Right renal pelvis (tissue), 4 donors: Measurements from ENCODE around the gene RIC3. TPM values are rescaled to one million over a fixed set of nuclear protein-coding genes. Genes with fewer than 3 reads are reported as not detected.

Experiments
- DNase-seq, 4 donors: peaks; one replicate each; pipeline ENCODE4 v3.0.0-alpha.2; 2013; ENCODE audit warnings: low read depth in 4 of 4, low spot score in 3 of 4, missing footprints in 1 of 4
- polyA plus RNA-seq, 4 donors: library from polyadenylated mRNA; unstranded; fragments of 120-200 nt; gene quantifications; one replicate each; pipeline ENCODE4 v1.2.1, GENCODE V29; 2013; ENCODE audit not compliant: insufficient read length in 4 of 4

Gene RIC3
- polyA plus RNA-seq, 4 donors, result 10.7 to 18.7 (median 13.3) TPM

DNA sequence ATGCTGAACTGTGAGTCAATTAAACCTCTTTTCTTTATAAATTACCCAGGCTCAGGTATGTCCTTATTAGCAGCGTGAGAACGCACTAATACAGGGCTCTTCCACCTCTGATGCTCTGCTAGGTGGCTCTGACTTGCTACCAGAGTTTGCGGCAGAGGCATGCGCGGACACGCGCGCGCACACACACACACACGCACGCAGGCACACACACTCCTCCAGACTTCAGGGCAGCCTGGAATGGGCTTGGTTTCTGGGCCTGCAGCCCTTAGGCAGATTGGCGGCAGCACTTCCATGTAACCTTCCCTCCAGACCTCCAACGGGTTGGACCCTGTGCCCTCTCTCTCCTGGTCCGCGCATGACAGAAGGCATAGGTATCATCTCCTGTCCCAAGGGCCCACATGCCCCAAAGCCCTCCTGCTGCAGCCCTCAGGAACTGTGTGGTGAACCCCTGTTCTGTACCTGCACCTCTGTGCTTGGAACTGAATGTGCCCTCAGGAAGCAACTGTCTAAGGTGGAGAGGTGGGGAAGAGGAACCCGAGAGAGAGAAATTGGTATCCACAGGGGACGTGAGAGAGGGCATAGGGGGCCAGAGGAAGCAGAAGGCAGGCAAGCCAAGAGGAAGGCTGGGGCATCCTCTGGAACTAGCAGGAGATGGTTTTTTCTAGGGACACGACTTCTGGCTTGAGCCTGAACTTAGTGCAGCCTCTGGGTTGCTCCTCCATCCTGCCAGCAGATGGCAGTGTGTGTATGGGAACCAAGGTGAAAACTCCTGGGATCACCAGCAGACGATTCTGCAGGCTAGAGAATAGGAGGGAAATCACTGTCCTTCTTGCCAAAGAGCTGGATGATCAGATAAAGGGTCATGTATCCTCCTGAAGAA is 23.4 kb upstream of the RIC3 start:
- peak in 3 of 4 donors; percentile 38 to 53 (median 52) for DNase-seq

DNA sequence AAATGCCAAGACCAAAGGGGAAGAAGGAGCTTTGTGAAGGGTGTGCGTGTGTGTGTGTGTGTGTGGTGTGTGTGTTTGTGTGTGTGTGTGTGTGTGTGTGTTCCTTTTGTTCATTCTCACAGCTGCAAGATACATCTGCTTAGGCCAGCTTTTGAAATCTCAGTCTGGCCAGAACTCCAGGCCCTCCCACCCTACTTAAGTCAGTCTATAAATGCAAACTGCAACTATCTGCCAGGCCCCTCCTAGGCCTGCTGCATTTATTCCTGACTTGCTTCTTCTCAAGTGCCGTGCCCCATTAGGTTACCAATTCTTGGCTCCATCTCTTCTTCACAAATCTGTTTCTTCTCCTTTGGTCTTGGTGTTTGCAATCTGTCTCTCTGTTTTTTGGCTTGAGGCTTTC is 21.6 kb upstream of the RIC3 start:
- DNase-seq, result no peak

DNA sequence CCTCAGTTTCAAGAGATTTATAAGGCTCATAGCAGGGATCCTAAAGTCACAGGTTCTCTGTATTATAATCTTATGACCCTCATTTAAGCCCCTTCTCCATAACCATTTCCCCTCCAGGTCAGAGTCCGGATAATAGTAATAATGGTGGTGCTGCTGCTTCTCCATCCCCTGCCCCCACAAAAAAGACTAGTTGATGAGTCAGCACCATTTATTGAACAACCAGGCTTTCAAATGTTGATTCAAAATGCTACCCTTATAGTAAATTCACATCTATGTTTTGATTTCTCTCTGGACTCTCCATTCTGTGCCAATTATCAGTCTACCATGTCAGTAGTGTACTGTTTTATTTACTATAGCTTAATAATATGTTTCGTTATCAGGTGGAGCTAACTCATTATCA is 17.6 kb upstream of the RIC3 start:
- no peak for DNase-seq

DNA sequence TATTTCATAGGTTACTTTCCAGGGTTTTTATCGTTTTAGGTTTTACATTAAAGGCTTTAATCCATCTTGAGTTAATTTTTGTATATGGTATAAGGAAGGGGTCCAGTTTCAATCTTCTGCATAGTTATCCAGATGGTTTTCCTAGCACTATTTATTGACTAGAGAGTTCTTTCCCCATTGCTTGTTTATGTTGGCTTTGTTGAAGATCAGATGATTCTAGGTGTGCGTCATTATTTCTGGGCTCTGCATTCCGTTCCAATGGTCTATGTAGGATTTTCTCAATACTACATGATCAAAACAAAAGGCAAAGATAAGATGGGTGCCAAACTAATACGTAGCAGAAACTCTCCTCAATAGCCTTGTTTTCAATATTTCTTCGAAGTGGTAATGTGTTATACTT is 14.3 kb upstream of the RIC3 start:
- DNase-seq, result no peak

GRCh38 chr11:8180469-8180868 is 11.6 kb upstream of the RIC3 start:
- DNase-seq, result no peak

GRCh38 chr11:8178297-8178696 is 9.5 kb upstream of the RIC3 start:
- no peak for DNase-seq

DNA sequence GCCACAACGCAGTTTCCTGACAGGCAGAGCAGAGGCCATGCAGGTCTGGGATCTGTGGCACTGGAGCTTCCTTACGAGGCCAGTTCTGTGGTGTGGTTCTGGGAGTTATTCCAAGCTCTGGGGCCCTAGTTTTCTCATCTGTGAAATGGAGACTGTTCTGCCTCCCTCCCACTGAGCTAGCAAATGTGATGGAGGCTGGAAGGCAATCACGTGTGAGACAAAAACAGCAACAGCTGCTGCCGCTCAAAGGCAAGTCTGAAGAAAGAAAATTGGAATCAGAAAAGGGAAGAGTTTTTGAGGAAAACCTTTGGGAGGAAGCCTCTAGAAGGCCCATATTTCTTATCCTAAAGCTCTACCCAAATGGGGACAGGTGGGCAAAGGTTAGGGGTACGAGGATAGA is 8.3 kb upstream of the RIC3 start:
- no peak for DNase-seq

DNA sequence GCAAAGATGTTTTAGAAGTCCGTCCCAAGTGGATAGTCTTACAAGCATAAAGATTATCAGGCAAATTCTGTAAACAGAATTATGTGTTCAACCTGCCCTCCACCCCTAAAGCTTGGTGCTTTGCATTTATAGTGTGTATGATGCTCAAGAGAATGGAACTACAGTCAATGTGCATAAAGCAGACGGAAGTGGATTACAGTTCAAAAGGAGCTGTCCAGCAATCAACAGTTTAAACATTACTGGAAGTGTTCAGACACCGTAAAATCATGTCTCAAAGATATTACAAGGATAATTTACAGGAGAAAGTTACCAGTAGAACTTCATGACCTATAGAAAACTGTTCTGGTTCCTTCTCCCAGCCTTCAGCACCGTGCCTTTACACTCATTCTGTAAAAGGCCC is 1.0 kb downstream of the RIC3 start:
- DNase-seq, result peak in 1 of 4 donors; percentile 3

- DNase-seq, result no peak
Measured at GRCh38 chr11:8164746-8165145, 4.1 kb downstream of the RIC3 start.

- peak in 1 of 4 donors; percentile 41 for DNase-seq
Measured at GRCh38 chr11:8161627-8162304, 7.1 kb downstream of the RIC3 start.

DNA sequence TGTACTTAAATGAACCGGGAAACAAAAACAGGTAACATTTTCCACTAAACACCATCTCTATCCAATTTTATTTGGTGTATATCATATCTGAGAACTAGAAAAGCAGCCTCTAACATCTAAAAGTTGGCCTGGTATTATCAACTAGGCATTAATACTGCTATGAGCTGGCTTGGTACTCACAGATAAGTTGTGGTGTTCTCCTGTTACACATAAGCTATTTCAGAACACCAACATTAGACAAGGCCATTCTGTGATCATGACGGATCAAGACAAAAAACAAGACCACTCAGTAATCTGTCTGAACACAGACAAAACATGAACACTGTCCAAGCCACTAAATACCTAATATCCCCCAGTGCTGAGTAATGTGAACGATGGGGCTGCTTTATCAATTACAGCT is 11.9 kb downstream of the RIC3 start:
- no peak for DNase-seq

GRCh38 chr11:8149726-8150125 is 19.1 kb downstream of the RIC3 start:
- DNase-seq, result no peak

DNA sequence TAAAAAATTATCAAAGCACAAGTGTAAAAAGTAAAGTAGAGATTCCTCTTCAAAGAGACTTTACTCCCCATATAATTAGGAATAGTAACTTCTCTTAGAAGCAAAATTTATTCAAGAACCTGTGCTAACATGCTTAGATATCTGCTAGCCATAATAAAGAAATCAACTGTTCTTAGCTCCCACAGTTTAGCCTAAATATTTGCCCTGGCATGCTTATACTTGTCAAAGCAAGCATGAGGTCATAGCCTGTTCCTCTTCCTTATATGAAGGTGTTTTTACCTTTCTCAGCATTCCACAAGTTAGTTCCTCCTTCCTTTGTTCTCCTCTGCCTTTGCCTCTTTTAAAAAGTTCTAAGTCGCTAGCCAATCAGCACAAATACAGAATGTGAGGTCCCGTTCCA is 30.3 kb downstream of the RIC3 start:
- no peak for DNase-seq

GRCh38 chr11:8127447-8127846 is 41.4 kb downstream of the RIC3 start:
- DNase-seq, result no peak

GRCh38 chr11:8126649-8127289 is 42.1 kb downstream of the RIC3 start:
- no peak for DNase-seq

GRCh38 chr11:8122173-8122764 is 46.6 kb downstream of the RIC3 start:
- DNase-seq, result no peak

GRCh38 chr11:8111636-8112035 is 57.2 kb downstream of the RIC3 start:
- DNase-seq, result no peak

DNA sequence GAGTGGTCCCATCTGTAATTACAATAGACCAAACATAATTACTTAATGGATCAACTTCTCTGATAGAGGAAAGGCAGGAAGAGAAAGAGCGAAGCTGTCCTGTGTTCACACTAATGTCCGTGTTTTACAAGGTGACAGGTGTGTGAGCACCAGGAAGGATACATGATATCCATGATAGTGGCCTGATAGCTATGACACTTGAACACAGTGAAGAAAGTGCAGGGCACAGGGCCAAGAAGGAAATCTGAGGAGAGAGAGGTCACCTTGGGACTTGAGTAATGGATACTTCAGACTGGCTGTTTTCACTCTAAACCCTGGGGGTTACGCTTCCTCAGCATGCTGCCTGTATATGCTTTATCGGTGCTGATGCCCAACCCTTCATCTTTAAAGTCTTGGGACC is 58.4 kb downstream of the RIC3 start:
- DNase-seq, result no peak

GRCh38 chr11:8109675-8110074 is 59.1 kb downstream of the RIC3 start:
- no peak for DNase-seq

GRCh38 chr11:8108421-8108820 is 60.4 kb downstream of the RIC3 start:
- DNase-seq, result no peak

DNA sequence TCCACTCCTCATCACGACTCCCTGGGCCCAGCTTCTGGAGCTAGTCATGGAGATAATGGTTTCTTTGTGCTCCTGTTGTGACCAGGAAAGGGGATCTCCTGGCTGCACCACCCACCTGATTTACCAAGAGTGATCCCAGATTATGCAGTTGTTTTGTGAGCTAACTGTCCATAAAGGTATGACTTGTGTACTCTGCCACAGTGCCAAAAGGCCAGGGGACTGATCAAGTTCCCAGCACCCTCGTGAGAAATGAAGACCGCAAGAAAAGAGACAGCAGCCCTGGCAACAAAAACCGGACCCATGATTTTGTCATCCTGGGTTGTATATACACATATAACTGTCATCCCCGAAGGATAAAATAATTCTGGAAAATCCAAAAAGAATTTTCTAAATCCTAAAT is 61.2 kb downstream of the RIC3 start:
- DNase-seq, result no peak
